NB4 (cell line): ENCODE measurements around the gene HTR4.

Experiments
- DNase-seq: peaks from one replicate; pipeline ENCODE4 v3.0.0; 2010; ENCODE audit warnings: low read depth
- H3K4me3 ChIP-seq: one replicate; pipeline ENCODE4 v1.5.1; 2011; ENCODE audit warnings: mild to moderate bottlenecking, low read depth, low read length, moderate library complexity
- CTCF ChIP-seq: IDR thresholded peaks from one replicate; pipeline ENCODE4 v1.5.1; 2012; ENCODE audit warnings: low read depth, low read length
- MYC ChIP-seq: IDR thresholded peaks from 2 replicates; pipeline ENCODE4 v1.6.1; 2011; ENCODE audit warnings: low read depth, low read length
- POLR2A ChIP-seq: IDR thresholded peaks from 2 replicates; pipeline ENCODE4 v1.6.1; 2011; ENCODE audit warnings: mild to moderate bottlenecking; ENCODE audit not compliant: insufficient read length; ENCODE audit errors: extremely low read depth
- TF ChIP-seq, protein P1 (sequence below): IDR thresholded peaks from 2 replicates; pipeline ENCODE4 v1.6.1; 2011; ENCODE audit warnings: low read depth, low read length

HTR4 gene

DNA sequence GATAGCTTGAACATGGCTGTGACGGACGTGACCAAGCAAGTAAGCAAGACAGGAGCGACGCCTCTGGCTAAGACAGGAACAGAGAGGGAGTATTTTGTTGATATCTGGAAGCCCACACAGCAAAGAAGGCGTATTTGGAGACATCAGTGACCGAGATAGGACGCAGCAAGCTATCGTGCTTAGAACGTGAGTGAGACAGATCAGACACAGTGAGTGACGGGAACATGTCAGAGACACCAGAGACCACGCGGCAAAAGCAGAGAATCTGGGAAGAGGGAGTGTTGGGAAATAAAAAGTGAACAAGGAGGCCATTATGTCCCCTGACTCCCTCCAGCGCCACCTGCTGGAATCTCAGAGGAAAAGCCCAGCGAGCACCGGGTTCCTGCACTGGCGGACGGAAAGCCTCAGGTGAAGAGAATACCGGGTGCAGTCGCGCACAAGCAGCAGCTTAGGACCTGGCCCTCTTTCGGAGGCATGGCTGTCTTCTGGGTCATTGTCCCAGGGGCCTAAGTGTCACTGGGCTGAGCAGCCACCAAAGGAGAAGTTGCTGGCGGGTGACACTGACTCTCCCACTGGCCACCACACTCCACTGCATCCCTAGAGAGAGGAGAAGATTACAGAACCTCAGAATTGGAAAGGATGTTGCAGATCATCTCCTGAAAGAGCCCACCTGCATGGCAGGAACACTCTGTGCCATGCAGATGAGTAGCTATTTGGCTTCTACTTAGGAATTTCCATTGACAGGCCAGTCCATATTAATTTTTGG is 171.4 kb downstream of the HTR4 start:
- TF ChIP-seq CTCF, result peak; percentile 85
- no peak for TF ChIP-seq POLR2A
- TF ChIP-seq, protein P1, sequence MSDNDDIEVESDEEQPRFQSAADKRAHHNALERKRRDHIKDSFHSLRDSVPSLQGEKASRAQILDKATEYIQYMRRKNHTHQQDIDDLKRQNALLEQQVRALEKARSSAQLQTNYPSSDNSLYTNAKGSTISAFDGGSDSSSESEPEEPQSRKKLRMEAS, result 0 out of 2 replicates have a peak, but pooled peaks have one; percentile 32
- TF ChIP-seq MYC, result 0 out of 2 replicates have a peak, but pooled peaks have one; percentile 14
- no peak overlapping the region for H3K4me3 ChIP-seq
- DNase-seq, result peak; percentile 62

DNA sequence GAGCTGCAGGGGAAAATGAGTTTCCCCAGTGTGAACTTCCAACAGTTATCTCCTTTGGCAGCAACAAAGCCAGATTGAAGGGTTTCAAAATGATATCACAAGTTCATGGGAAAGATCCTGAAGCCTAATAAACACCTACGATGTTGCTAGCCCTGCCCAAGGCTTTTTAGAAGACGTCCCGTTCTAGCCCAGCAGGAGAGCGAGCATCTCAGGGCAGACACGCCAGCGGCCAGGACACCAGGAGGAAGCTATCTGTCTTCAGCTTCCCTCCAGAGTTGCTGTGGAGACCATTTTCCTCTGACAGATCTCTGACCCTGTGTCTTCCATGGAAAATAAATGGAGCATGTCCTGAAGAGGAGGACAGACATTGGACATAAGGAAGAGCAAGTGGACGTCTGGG is 172.1 kb downstream of the HTR4 start:
- no peak for DNase-seq
- H3K4me3 ChIP-seq, result no peak overlapping the region
- TF ChIP-seq MYC (no peak), CTCF (no peak), POLR2A (no peak)
- TF ChIP-seq, protein P1, result no peak

GRCh38 chr5:148477429-148477828 is 176.9 kb downstream of the HTR4 start:
- no peak for DNase-seq
- H3K4me3 ChIP-seq, result no peak overlapping the region
- TF ChIP-seq, protein P1, result no peak
- no peak for TF ChIP-seq POLR2A
- TF ChIP-seq CTCF, result no peak
- no peak for TF ChIP-seq MYC

GRCh38 chr5:148476302-148476701 is 178.0 kb downstream of the HTR4 start:
- H3K4me3 ChIP-seq, result no peak overlapping the region
- no peak for DNase-seq
- TF ChIP-seq CTCF (no peak), MYC (no peak), POLR2A (no peak)
- TF ChIP-seq, protein P1, result no peak

- no peak for TF ChIP-seq MYC
- TF ChIP-seq, protein P1, result no peak
- no peak for TF ChIP-seq POLR2A
- no peak for TF ChIP-seq CTCF
- H3K4me3 ChIP-seq, result no peak overlapping the region
- no peak for DNase-seq
Observed at GRCh38 chr5:148474025-148474511, 180.3 kb downstream of the HTR4 start.
